GM15510 (cell line): ENCODE results near the gene BHLHE23.

Experiments used
- POLR2A ChIP-seq: IDR thresholded peaks from 3 replicates; pipeline ENCODE4 v1.6.1; 2011; ENCODE audit warnings: borderline replicate concordance; ENCODE audit not compliant: insufficient read length; ENCODE audit errors: extremely low read depth

Gene BHLHE23

DNA sequence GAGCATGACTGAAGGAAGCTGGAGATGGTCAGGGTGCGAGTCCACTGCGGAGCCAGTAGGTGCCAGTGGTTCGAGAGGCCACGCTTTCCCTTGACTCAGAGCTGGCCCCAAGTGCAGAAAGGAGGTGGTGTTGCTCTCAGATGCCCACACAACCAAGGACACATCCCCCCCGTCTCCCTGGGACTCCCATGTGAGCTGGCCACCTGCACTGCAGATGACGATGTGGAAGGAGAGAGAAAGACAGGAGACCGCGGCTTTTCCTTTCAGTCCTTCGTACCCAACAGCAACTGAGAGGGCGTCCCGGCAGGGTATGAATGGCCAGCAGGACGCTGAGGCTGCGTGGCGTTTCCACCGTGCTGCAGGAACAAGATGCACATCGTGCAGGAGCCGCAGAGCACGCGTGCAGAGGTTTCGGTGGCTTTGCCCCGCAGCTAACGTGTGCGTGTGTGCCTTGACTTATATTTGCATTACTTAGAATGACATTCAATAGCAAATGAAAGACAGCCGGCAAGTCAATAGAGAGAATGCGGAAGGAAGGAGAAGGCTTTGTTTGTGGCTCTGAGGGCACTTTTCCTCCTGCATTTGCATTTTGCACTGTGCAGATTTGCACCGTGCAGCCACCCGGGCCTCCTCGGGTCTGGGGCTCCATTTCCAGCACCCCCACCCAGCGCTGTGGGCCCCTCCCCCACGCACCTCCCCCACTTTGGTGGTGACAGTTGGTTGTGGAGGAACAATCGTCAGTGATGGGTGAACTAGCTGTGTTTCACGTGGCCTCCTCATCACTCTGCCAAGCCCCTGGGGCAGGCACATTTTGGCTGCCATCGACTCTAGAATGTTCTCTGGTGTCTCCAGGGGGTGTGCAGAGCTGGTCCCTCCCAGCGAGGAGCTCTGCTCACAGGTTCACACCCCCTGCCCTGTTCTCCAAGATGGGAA, 26.4 kb upstream of the BHLHE23 start:
- peak; percentile 26 for TF ChIP-seq POLR2A

DNA sequence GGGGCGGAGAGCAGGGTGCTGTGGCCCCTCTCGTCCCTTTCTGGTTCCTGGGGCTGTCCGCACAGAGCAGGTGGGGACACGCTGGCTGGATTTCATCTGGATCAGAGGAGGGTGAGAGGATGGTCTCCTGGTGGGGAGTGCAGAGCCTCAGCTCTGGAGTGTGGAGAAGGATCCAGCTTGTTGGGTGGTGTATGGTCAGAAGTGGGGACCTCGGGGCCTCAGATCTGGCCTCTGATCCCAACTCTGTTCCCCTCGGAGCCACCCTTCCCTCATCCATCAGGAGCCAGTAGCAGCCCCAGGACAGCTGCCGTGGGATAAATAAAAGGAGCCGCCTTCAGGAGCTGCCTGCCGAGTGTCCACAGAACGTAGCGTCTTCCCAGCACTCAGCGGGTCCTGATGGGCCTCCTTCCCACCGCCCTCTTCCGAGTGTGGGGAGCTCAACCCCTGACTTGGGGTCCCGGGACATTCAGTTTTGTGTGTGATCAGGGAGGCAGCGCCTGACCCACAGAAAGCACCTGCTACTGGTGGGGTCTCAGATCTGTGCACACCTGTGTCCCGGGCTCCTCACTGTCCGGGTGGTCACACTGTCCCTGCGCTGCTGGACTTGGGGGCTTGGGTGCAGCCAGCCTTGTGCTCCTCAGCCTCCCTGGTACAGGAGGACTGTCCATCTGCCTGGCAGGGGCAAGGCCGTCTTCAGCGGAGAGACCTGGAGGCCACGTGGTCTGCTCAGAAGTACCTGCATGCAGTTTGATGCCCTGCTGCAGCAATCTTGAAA, 25.4 kb upstream of the BHLHE23 start:
- no peak for TF ChIP-seq POLR2A

DNA sequence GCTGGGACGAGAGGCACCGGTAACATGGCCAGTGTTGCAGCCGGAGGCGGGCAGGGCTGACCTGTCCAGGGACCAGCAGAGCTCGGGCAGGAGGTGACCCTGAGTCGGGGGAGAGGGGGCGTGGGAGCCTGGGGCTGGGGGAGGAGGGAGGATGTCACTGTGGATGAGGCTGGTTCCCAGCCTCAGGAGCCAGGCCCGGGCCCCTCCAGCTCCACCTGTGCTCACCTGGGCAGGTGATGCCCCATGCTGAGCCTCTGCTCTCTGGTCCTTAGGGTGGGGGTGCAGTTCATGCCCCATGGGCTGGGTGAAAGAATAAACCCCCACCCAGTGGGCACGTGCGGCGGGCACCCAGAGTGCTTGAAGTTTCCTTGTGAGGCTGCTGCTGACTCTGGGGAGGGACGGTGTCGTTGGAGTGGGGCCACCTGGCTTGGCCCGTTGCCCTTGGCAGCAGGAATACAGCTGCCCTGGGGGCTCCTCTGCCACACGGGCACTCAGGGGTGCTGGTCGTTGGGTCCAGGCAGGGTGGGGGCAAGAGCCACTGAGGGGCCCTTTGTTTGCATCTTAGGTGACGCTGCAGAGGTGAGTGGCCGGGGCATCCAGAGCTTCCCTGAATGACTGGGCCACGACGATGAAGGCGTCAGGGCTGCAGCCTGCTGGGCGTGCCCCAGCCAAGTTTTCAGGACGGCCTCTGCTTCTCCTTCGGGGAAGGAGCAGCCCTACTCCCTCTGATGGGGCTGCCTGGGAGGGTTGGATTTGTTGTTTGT, 24.7 kb upstream of the BHLHE23 start:
- no peak for TF ChIP-seq POLR2A

DNA sequence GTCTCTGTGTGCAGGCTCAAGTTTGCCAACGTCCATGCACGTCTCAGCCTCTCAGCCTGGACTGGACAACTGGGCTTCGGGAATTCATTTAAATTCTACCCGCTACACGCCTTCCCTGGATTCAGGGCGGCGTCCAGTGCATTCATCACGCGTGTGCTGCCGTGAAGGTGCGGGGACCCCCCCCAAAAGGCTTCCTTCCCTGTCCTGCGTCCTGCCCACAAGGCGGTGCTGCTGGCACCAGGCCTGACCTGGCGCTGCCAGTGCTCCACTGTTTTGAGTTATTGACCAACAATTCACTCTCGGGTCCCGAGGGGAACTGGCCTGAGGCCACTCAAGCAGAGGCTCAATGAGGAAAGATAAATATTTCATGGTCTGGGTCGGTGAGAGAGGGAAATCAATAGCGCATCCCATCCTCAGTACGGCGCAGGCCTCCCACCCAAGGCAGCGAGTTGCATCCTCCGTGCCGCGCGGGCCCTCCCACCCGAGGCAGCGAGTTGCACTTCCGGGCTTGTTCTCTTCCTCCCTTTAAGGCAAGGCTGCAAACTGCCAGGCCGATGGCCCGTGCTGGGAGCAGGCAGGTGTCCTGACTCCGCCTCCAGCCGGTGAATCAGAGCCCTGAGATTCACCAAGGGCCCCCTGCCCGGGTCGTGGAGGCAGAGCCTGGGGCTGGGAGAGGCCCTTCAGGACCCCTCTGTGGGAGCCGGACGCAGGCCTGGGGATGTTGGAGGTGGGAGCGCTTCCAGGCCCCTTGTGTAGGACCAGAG, 22.8 kb upstream of the BHLHE23 start:
- no peak for TF ChIP-seq POLR2A

DNA sequence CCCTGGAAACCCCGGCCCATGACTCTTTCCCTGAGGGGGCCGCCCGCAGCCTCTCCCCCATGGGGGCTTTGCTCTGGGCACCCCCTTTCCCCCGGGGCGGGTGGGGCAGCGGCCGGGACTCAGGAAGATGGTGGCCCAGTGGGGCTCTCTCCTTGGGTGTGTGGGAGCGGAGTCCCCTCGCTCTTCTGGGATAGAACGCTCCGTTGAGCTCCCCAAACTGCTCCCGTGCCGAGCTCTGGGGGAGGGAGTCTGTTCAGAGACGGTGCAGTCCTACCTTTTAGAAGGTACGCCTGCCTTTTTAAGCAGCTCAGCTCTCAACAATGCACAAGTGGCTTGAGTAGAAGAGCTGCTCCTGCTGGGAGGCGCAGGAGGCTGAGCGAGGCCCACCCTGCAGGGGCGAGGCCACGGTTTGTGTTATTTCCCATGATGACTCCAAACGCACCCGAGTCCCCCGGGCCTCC, 21.7 kb upstream of the BHLHE23 start:
- no peak for TF ChIP-seq POLR2A

DNA sequence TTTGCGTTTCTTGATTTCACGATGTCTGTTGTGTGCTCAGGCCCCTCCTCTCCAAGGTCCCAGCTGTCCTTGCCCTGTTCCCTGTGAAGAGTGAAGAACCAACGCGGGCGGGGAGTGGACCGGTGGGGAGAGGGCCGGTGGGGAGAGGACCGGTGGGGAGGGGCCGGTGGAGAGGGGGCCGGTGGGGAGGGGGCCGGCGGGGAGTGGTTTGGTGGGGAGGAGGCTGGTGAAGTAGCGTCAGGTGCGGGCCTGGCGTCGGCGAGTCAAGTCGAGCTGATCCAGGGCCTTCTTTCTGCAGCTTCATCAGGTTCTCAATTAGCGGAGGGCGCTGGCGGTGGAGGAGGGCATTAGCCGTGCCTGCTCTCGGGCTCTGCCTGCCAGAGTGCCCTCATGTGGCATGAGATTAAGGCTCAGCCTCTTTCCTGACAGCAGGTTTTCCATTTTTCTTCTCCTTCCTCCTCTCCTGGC, 21.2 kb upstream of the BHLHE23 start:
- no peak for TF ChIP-seq POLR2A

DNA sequence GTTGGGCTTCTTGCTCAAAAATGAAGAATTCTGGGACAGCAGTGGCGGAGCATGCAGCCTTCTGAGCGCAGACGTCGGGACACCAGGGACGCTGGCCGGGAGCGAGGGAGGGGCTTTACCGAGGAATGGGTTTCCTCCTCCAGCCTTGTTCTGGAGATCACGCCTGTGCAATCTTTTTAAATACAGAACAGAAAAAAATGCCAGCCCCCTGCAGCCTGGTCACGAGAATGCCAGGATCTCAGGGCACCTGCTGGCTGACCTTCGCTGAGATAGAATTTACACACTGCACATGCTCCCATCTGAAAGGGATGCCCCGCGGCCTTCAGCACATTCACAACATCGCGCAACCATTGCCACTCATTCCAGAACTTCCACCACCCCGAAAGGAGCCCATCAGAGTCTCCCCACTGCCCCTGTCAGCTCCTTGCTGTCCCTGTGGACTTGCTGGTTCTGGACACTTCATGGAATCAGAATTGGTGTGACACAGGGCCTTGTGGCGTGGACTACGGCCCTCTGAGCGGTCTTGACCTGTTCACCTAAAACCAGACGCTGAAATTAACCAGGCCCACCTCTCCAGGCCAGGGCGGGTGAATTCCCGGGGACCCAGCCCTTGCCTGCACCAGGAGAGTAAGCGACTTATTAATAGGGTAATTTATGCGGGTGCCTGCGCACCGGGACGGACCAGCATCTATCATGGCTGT, 20.6 kb upstream of the BHLHE23 start:
- no peak for TF ChIP-seq POLR2A

DNA sequence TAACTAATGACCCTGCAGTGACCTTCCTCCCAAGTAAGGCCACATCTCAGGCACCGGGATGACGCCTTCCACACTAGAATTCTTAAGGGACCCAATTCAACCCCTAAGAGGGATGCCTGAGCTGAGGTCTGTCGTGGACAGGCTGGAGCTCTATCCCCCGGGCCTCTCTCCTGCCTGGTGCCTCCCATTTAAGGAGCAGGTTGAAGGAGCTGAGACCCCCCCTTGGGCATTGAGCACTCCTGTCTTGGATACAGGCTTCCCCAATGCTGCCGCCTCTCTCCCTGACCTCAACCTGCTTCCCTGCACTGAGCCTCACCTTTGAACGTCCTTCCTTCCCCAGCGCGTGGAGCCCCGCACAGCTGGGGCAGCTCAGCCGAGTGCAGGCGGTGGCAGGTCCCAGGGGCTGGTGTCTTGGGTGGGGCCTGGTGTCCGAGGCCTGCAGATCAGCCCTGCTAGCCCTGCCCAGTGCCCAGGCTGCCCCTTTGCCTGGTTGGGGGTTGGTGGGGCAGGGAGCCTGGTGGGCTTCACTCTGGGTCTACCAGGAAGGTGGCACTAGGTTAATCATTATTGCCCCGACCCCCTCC, 19.9 kb upstream of the BHLHE23 start:
- no peak for TF ChIP-seq POLR2A

DNA sequence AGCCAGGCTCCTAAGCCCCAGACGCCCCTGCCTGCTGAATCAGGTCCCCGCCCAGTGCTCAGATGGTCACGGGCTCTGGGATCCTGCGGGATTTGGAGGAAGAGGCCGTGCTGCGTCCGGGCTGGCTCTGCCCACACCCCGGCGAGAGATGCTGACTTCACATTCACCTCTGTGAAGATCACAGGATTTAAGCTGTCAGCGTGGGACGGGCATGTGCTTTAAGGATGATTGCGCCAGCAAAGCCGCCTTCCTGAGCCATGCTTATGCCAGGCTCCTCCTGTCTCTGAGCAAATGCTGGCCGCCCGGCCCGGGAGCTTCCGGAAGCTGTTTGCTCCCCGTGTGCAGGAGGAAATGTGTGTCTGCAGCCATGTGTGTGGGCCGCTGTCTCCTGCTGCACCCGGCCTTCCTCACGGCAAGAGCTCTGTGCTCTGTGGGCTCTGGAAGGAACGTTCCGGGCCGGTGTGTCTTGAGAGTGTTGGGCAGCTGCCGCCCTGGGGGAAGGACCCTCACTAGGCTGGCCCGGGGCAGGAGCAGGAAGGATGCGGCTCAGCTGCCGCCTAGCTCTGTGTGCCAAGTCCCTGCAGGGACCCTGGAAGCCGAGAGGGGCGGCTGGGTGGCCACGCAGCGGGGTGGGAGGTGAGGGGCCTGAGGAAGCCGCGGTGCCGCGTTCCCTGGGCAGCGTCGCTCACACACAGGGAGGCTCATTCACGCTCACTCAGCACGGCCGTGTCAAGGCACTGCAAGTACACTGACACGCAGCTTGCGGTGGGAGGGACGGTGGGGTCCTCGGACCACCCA, 19.0 kb upstream of the BHLHE23 start:
- peak; percentile 19 for TF ChIP-seq POLR2A

DNA sequence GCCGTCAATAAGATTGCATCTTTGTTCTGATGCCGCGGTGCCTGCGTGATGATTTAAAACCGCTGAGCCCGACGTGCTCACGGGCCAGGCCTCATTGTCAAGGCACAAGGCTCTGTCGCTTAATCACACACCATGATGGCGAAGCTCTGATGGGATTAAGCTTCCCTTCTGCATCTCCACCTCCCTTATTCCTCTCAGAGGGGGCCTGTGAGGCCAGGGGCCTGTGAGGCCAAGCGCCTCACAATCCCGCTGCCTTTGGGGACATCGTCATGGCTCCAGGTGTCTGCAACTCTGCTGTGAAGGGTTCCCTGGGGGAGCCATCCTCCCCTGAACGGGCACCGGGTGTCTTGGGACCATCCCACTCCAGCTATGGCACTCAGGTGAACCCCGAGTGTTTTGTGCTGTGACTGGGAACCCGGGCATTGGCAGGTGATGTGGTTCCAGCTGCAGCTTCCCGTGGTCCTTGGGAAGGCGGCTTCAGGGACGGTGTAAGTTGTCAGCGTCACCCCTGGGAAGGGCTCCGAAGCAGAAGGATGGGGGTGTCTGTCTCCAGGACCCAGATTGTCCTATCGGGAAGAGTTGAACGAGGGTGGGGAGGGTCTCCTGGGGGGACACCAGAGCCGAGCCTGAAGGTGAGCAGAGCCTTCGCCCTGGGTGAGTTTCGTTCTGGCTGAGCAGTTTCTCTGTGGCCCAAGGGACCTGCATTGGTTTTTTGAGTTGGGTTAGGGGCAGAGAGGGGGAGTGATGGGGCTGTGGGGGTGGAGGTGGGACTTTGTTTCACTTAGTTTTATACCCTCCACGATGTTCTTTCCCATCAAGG, 18.0 kb upstream of the BHLHE23 start:
- no peak for TF ChIP-seq POLR2A

DNA sequence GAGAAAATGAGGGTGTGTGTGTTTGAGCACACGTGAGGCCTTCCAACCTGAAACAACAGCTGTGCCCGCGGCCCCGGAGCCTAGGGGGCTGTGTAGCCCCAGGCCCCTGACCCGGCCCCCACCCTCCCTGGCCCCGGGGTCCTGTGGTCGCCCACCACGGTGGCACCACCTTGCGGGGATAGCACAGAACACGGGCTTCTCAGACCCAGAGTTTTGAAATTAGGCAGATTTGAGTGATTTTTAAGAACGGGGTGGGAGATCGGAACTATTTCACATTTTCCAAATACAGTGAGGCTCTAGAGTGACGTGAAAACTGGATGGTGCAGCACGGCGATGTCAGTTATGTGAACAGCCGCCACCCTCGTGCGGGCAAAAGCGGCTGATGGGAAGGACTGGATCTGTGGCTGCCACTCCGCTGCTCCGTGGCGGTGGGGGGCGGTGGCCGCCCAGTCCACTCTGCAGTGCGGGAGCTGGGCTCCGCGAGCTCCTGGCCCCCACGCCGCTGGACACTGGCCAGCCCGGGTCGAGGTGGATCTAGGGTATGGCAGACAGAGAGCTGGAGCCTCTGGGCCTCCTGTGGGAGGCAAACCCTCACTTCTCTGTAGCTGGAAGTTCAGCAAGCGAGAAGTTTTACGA, 17.3 kb upstream of the BHLHE23 start:
- no peak for TF ChIP-seq POLR2A

DNA sequence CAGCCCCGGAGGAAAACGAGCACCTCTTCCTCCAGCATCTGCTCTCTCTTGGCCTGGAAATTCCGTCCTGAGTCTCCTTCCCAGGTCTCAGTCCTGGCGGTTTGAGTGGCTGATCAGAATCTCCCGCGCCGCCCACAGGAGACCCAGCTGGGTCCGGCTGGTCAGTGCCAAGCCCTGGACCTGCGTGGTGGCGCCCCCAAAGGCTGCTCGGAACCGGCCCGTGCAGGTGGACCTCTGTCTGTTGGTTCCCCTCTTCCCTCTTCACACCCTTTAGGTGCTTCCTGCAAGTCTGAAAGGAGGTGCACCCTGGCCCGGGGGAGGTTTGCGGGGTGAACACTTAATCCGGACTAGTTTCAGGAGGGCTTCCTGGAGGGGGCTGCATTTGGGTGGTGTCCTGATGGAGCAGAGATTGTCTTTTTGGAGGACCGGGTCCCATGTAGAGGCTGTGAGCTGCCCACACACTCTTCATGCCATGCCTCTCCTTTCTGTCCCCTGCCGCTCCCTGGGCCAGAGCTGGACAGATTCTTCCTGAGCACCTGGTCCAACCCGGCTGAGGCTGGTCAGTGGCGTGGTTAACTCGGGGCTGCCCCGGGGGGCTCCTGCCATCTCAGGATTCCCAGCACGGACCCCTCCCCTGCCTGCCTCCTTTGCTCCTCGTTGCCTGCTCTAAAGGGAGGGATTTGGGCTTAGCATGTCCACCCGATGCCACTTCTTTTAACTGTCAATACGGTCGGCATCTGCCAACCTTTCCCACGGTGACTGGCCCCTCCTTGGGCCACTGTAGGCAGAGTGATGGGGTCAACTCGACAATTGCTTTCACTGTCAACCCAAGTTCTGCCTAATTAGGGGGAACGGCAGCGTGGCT, 16.5 kb upstream of the BHLHE23 start:
- no peak for TF ChIP-seq POLR2A
